ENCODE results near the gene KLK12.

Gene KLK12

DNA sequence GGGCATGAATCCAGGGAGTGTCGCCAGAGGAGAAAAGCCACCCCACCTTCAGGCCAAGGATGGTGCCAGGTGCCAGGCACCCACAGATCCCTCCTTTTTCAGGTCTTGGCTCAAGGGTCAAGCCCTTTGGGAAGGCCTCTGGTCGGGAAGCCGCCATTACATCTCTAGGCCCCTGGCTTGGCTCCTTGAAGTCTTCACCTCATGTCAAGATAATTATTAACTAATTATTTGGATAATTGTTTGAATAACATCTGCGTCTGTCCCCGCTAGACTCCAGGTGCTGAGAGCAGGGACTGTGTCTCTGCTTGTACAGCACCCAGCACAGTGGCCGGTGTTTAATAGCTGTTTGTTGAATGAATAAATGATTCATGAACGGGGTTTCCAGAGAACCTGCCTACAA, 28.9 kb upstream of the KLK12 start:
- no peak overlapping the region for H4K91ac ChIP-seq (ENCODE audit: low read depth, low read length)
- H2BK12ac ChIP-seq (ENCODE audit: low read length) = no peak overlapping the region
- H4K12ac ChIP-seq (ENCODE audit: low read depth, low read length) = no peak overlapping the region
- H3K18ac ChIP-seq (ENCODE audit: low read length) = no peak overlapping the region
- H3K4me1 ChIP-seq (ENCODE audit: control insufficient read depth in 1 of 2, insufficient read depth in 2 of 2, low read length in 2 of 2) = peaks cover 2 to 3% of the 10 kb centered on the region in 2 experiments
- H3K14ac ChIP-seq (ENCODE audit: low read length) = no peak overlapping the region
- no peak overlapping the region for H3K23ac ChIP-seq (ENCODE audit: low read length)
- H2AFZ ChIP-seq (ENCODE audit: insufficient read depth, low read length, poor library complexity) = no peak overlapping the region
- no peak overlapping the region for H3K4me3 ChIP-seq (ENCODE audit: low read depth, low read length)
- H2BK5ac ChIP-seq (ENCODE audit: low read depth, low read length, poor library complexity) = no peak overlapping the region
- no peak overlapping the region for H3K4me2 ChIP-seq (ENCODE audit: low read length)
- no peak for DNase-seq
- no peaks in the 10 kb centered on the region for H3K36me3 ChIP-seq (ENCODE audit: control insufficient read depth in 1 of 2, insufficient read depth in 2 of 2, low read length in 2 of 2)
- no CpG with 5 or more reads among the region's 7 CpGs for WGBS (ENCODE audit: extremely low coverage, insufficient coverage, insufficient read length)
- no peak overlapping the region for H4K8ac ChIP-seq (ENCODE audit: low read depth, low read length)
- H3K4ac ChIP-seq (ENCODE audit: low read depth, low read length) = no peak overlapping the region
- H3K9ac ChIP-seq (ENCODE audit: low read length) = no peak overlapping the region
- H3K27me3 ChIP-seq (ENCODE audit: insufficient read depth, low read length) = no peaks in the 10 kb centered on the region
- no peak overlapping the region for H2AK5ac ChIP-seq (ENCODE audit: low read length)
- H2BK120ac ChIP-seq (ENCODE audit: insufficient read depth, low read length, poor library complexity) = no peak overlapping the region
- no peaks in the 10 kb centered on the region for H3K79me1 ChIP-seq (ENCODE audit: low read length)
- no peaks in the 10 kb centered on the region for H3K9me3 ChIP-seq (ENCODE audit: insufficient read depth, low read depth, low read length)
- no peak overlapping the region for H3K27ac ChIP-seq (ENCODE audit: low read depth, low read length)
- no peaks in the 10 kb centered on the region for H3K79me2 ChIP-seq (ENCODE audit: control insufficient read depth, insufficient read depth, low read length, poor library complexity)

DNA sequence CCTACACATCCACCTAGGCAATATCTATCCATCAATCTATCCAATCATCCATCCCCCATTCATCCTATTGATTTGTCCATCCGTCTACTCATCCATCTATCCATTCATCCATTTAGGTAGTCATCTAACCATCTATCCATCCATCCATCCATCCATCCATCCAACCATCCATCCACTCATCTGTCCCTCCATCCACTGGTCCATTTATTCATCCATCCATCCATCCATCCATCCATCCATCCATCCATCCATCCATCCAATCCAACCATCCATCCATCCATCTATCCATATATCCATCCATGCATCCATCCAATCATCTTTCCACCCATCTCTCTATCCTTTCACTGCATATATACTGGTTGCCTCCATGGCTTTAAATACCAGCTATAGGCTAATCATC, 26.2 kb upstream of the KLK12 start:
- WGBS (ENCODE audit: extremely low coverage, insufficient coverage, insufficient read length) = no CpG with 5 or more reads among the region's 1 CpG

DNA sequence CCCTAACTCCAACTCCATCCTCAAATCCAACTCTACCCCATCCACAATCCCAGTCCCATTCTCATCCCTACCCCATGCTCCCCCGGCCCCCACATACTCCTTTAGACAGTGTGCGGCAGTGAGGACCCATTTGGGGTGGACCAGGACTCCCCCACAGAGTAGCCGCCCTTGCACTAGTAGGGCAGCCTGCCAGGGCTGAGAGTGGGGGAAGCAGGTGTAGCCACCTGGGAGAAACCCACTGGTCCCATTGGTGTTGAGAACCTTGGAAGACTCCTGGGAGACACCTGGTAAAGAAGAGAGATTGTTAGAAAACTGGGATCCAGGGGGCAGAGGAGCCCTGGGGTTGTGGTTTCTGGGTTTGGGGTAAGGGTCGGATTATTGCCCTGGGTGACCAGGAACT, 25.5 kb upstream of the KLK12 start:
- Histone ChIP-seq H3K4ac (ENCODE audit: low read depth, low read length) (no peak overlapping the region), H3K4me3 (ENCODE audit: low read depth, low read length) (no peak overlapping the region), H3K27me3 (ENCODE audit: insufficient read depth, low read length) (no peaks in the 10 kb centered on the region), H3K36me3 (ENCODE audit: control insufficient read depth in 1 of 2, insufficient read depth in 2 of 2, low read length in 2 of 2) (no peaks in the 10 kb centered on the region), H3K9me3 (ENCODE audit: insufficient read depth, low read depth, low read length) (no peaks in the 10 kb centered on the region), H3K23ac (ENCODE audit: low read length) (no peak overlapping the region), H2BK12ac (ENCODE audit: low read length) (no peak overlapping the region), H4K12ac (ENCODE audit: low read depth, low read length) (no peak overlapping the region), H2BK120ac (ENCODE audit: insufficient read depth, low read length, poor library complexity) (no peak overlapping the region), H4K8ac (ENCODE audit: low read depth, low read length) (no peak overlapping the region), H3K14ac (ENCODE audit: low read length) (no peak overlapping the region), H3K27ac (ENCODE audit: low read depth, low read length) (no peak overlapping the region), H4K91ac (ENCODE audit: low read depth, low read length) (no peak overlapping the region), H3K9ac (ENCODE audit: low read length) (no peak overlapping the region), H3K79me2 (ENCODE audit: control insufficient read depth, insufficient read depth, low read length, poor library complexity) (no peaks in the 10 kb centered on the region), H3K4me1 (ENCODE audit: control insufficient read depth in 1 of 2, insufficient read depth in 2 of 2, low read length in 2 of 2) (peaks cover 0 to 2% of the 10 kb centered on the region in 2 experiments), H2AFZ (ENCODE audit: insufficient read depth, low read length, poor library complexity) (no peak overlapping the region), H2BK5ac (ENCODE audit: low read depth, low read length, poor library complexity) (no peak overlapping the region), H2AK5ac (ENCODE audit: low read length) (no peak overlapping the region), H3K18ac (ENCODE audit: low read length) (no peak overlapping the region), H3K79me1 (ENCODE audit: low read length) (no peaks in the 10 kb centered on the region), H3K4me2 (ENCODE audit: low read length) (no peak overlapping the region)
- 100% methylated on average over 1 of the region's 4 CpGs for WGBS (ENCODE audit: extremely low coverage, insufficient coverage, insufficient read length)
- no peak for DNase-seq

More for the DNA sequence above, 26.2 kb upstream of the KLK12 start:
- no peaks in the 10 kb centered on the region for H3K79me2 ChIP-seq (ENCODE audit: control insufficient read depth, insufficient read depth, low read length, poor library complexity)
- H3K36me3 ChIP-seq (ENCODE audit: control insufficient read depth in 1 of 2, insufficient read depth in 2 of 2, low read length in 2 of 2) = no peaks in the 10 kb centered on the region
- peaks cover 2 to 3% of the 10 kb centered on the region in 2 experiments for H3K4me1 ChIP-seq (ENCODE audit: control insufficient read depth in 1 of 2, insufficient read depth in 2 of 2, low read length in 2 of 2)
- H4K91ac ChIP-seq (ENCODE audit: low read depth, low read length) = no peak overlapping the region
- H2AK5ac ChIP-seq (ENCODE audit: low read length) = no peak overlapping the region
- H3K18ac ChIP-seq (ENCODE audit: low read length) = no peak overlapping the region
- no peak overlapping the region for H2BK12ac ChIP-seq (ENCODE audit: low read length)
- H3K27ac ChIP-seq (ENCODE audit: low read depth, low read length) = no peak overlapping the region
- no peak overlapping the region for H3K9ac ChIP-seq (ENCODE audit: low read length)
- no peak overlapping the region for H2BK5ac ChIP-seq (ENCODE audit: low read depth, low read length, poor library complexity)
- DNase-seq = no peak
- no peak overlapping the region for H3K14ac ChIP-seq (ENCODE audit: low read length)
- H3K4me3 ChIP-seq (ENCODE audit: low read depth, low read length) = no peak overlapping the region
- H3K9me3 ChIP-seq (ENCODE audit: insufficient read depth, low read depth, low read length) = no peaks in the 10 kb centered on the region
- H3K27me3 ChIP-seq (ENCODE audit: insufficient read depth, low read length) = no peaks in the 10 kb centered on the region
- no peak overlapping the region for H3K4ac ChIP-seq (ENCODE audit: low read depth, low read length)
- H4K12ac ChIP-seq (ENCODE audit: low read depth, low read length) = no peak overlapping the region
- no peak overlapping the region for H2BK120ac ChIP-seq (ENCODE audit: insufficient read depth, low read length, poor library complexity)
- H3K23ac ChIP-seq (ENCODE audit: low read length) = no peak overlapping the region
- H4K8ac ChIP-seq (ENCODE audit: low read depth, low read length) = no peak overlapping the region
- H3K4me2 ChIP-seq (ENCODE audit: low read length) = no peak overlapping the region
- H3K79me1 ChIP-seq (ENCODE audit: low read length) = no peaks in the 10 kb centered on the region
- H2AFZ ChIP-seq (ENCODE audit: insufficient read depth, low read length, poor library complexity) = no peak overlapping the region

DNA sequence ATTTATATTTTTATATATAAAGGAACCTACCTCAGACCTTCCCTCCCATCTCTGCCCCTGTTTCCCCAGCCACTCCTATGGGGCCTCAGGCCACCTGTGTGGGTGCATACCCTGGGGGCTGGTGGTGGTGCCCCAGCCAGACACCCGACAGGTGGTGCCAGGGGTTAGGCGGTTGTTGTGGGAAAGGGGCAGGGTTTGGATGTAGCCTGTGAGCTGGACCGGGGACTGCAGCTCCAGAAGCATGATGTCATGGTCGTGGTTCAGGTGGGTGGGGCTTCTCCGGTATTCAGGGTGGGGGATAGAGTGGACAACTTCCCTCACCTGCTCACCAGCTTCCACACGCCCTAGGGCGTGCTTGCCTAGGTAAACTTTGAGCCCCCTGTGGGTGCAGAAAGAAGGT, 24.9 kb upstream of the KLK12 start:
- Histone ChIP-seq H4K12ac (ENCODE audit: low read depth, low read length) (no peak overlapping the region), H2AFZ (ENCODE audit: insufficient read depth, low read length, poor library complexity) (no peak overlapping the region), H3K4me2 (ENCODE audit: low read length) (no peak overlapping the region), H4K91ac (ENCODE audit: low read depth, low read length) (no peak overlapping the region), H4K8ac (ENCODE audit: low read depth, low read length) (no peak overlapping the region), H3K36me3 (ENCODE audit: control insufficient read depth in 1 of 2, insufficient read depth in 2 of 2, low read length in 2 of 2) (no peaks in the 10 kb centered on the region), H3K27me3 (ENCODE audit: insufficient read depth, low read length) (no peaks in the 10 kb centered on the region), H3K4ac (ENCODE audit: low read depth, low read length) (no peak overlapping the region), H3K14ac (ENCODE audit: low read length) (no peak overlapping the region), H3K79me2 (ENCODE audit: control insufficient read depth, insufficient read depth, low read length, poor library complexity) (no peaks in the 10 kb centered on the region), H2AK5ac (ENCODE audit: low read length) (no peak overlapping the region), H3K79me1 (ENCODE audit: low read length) (no peaks in the 10 kb centered on the region), H3K9ac (ENCODE audit: low read length) (no peak overlapping the region), H3K27ac (ENCODE audit: low read depth, low read length) (no peak overlapping the region), H2BK120ac (ENCODE audit: insufficient read depth, low read length, poor library complexity) (no peak overlapping the region), H3K23ac (ENCODE audit: low read length) (no peak overlapping the region), H3K18ac (ENCODE audit: low read length) (no peak overlapping the region), H2BK5ac (ENCODE audit: low read depth, low read length, poor library complexity) (no peak overlapping the region), H2BK12ac (ENCODE audit: low read length) (no peak overlapping the region), H3K4me3 (ENCODE audit: low read depth, low read length) (no peak overlapping the region), H3K9me3 (ENCODE audit: insufficient read depth, low read depth, low read length) (no peaks in the 10 kb centered on the region), H3K4me1 (ENCODE audit: control insufficient read depth in 1 of 2, insufficient read depth in 2 of 2, low read length in 2 of 2) (peaks cover 0 to 2% of the 10 kb centered on the region in 2 experiments)
- no CpG with 5 or more reads among the region's 7 CpGs for WGBS (ENCODE audit: extremely low coverage, insufficient coverage, insufficient read length)
- no peak for DNase-seq

Data from trophoblast cell (in vitro differentiated cells and primary cell).